SK-N-SH treated with all-trans-retinoic acid at 6 μM for 48 hours (cell line): ENCODE results near the gene CHST8.

Experiments used
- ESRRG ChIP-seq: fragments of 250-450 bp; sonication (Bioruptor Pico); IDR thresholded peaks from 2 replicates; pipeline ENCODE4 v1.6.1; 2021; ENCODE audit warnings: mild to moderate bottlenecking
- GLIS3 ChIP-seq: fragments of 250-450 bp; sonication (Bioruptor Pico); IDR thresholded peaks from 2 replicates; pipeline ENCODE4 v1.5.0; 2020; ENCODE audit warnings: mild to moderate bottlenecking, moderate library complexity
- RARB ChIP-seq: fragments of 250-450 bp; sonication (Bioruptor Pico); IDR thresholded peaks from 2 replicates; pipeline ENCODE4 v1.8.0; 2021; ENCODE audit warnings: mild to moderate bottlenecking, moderate library complexity
- TCF4 ChIP-seq: fragments of 250-450 bp; sonication (Bioruptor Pico); IDR thresholded peaks from 2 replicates; pipeline ENCODE4 v1.8.0; 2021; ENCODE audit warnings: mild to moderate bottlenecking, moderate library complexity, borderline replicate concordance
- ZFP30 ChIP-seq: fragments of 450-650 bp; formaldehyde crosslinking; IDR thresholded peaks from 2 replicates; pipeline ENCODE4 v1.5.0; 2022; ENCODE audit warnings: mild to moderate bottlenecking, moderate library complexity
- ZNF70 ChIP-seq: fragments of 450-650 bp; formaldehyde crosslinking; IDR thresholded peaks from 2 replicates; pipeline ENCODE4 v1.5.0; 2020; ENCODE audit warnings: mild to moderate bottlenecking, moderate library complexity

DNA sequence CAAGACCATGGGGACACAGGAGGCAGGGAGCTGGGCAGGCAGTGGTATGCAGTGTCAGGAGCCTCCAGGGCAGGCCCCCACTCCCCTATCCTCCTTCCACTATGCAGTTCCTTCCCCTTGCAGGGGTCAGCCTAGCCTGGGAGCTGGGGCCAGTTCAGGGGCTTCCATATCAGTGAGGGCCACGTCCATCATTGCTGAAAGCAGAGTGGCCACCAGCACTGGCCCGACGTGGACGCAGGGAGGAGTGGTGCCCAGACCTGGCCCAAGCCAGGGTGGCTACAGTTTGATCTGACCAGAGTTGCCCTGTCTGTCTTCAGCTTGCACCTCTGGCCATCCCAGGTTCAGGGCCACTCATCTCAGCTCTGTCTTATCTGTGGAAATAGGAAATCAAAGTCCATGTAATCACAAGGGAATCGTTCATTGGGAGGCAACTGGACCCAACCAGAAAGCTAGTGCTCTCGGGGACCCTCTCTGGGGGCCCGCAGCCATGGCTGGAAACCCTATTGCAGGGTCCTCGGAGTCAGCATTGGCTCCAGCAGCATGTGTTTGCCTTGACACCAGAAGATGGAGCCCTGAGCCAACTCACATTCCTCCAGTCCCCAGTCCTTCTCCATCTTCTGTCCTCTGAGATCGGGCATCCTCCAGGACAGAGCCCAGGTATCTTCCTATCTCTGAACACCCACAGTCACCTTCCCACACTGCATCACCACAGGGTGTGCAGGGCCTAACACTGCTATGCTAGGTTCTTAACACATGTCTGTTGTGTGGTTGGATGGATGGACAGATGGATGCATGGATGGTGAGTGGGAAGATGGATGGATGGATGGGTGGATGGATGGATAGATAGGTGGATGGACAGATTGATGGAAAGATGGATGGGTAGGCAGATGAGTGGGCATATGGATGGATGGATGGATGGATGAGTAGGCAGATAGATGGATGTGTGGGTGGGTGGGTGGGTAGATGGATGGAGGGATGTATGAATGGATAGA is 99.2 kb downstream of the CHST8 start:
- TF ChIP-seq TCF4 (CRISPR knock-in tag) (no peak), RARB (CRISPR knock-in tag) (no peak), GLIS3 (CRISPR knock-in tag) (no peak), ESRRG (no peak), ZNF70 (no peak), ZFP30 (CRISPR knock-in tag) (no peak)
